CD8-positive, alpha-beta memory T cell (primary cell): Measurements from ENCODE around the gene DPP7. TPM values are rescaled to one million over a fixed set of nuclear protein-coding genes. Genes with fewer than 3 reads are reported as not detected.

Experiments
- polyA plus RNA-seq: library from polyadenylated mRNA; unstranded; fragments of 300-500 nt; fragmentation: Illumina TruSeq; gene quantifications from one replicate; pipeline ENCODE4 v1.2.3, GENCODE V29; 2021
- total RNA-seq, 2 experiments: library from RNA; stranded (reverse); gene quantifications; one replicate each; pipeline ENCODE4 v1.2.3, GENCODE V29; 2021

Gene DPP7
- total and polyA plus RNA-seq, 3 experiments from 2014 or later: 158 to 308 (median 294) TPM

Other genes starting within 250 kb of the DPP7 start
Only the 30 nearest of the 33 such genes appear.
- 100 to 1,000 TPM; 104 to 105 TPM for gene FBXW5, start 170.0 kb downstream of the DPP7 start, total RNA-seq
- 163 TPM for gene FBXW5, start 170.0 kb downstream of the DPP7 start, polyA plus RNA-seq
- under 1 TPM in 1 of 2 experiments, not detected in 1; 0.96 TPM for gene C8G, start 169.5 kb downstream of the DPP7 start, total RNA-seq
- gene C8G, start 169.5 kb downstream of the DPP7 start, polyA plus RNA-seq: not detected
- 1 to 10 TPM in 1 of 2 experiments, under 1 TPM in 1; 0.85 to 1.3 TPM for gene LCN12, start 162.5 kb downstream of the DPP7 start, total RNA-seq
- not detected for gene LCN12, start 162.5 kb downstream of the DPP7 start, polyA plus RNA-seq
- under 1 TPM; 0.24 to 0.49 TPM for gene PTGDS, start 137.2 kb downstream of the DPP7 start, total RNA-seq
- 5.5 TPM for gene PTGDS, start 137.2 kb downstream of the DPP7 start, polyA plus RNA-seq
- gene LCNL1, start 131.7 kb downstream of the DPP7 start, total RNA-seq: under 1 TPM; 0.20 to 0.22 TPM
- gene LCNL1, start 131.7 kb downstream of the DPP7 start, polyA plus RNA-seq: 0.16 TPM
- gene PAXX, start 122.3 kb downstream of the DPP7 start, total RNA-seq: 10 to 100 TPM; 78.4 to 82.2 TPM
- gene PAXX, start 122.3 kb downstream of the DPP7 start, polyA plus RNA-seq: 156 TPM
- 1 to 10 TPM; 3.4 to 4.1 TPM for gene CLIC3, start 118.2 kb downstream of the DPP7 start, total RNA-seq
- 52.1 TPM for gene CLIC3, start 118.2 kb downstream of the DPP7 start, polyA plus RNA-seq
- gene ABCA2, start 86.5 kb downstream of the DPP7 start, total RNA-seq: 10 to 100 TPM; 15.9 to 20.7 TPM
- 20.2 TPM for gene ABCA2, start 86.5 kb downstream of the DPP7 start, polyA plus RNA-seq
- gene FUT7, start 82.6 kb downstream of the DPP7 start, total RNA-seq: under 1 TPM; 0.57 to 0.82 TPM
- gene FUT7, start 82.6 kb downstream of the DPP7 start, polyA plus RNA-seq: 28.7 TPM
- 10 to 100 TPM; 24.6 to 27.5 TPM for gene NPDC1, start 68.6 kb downstream of the DPP7 start, total RNA-seq
- 38.4 TPM for gene NPDC1, start 68.6 kb downstream of the DPP7 start, polyA plus RNA-seq
- gene ENTPD2, start 60.7 kb downstream of the DPP7 start, total RNA-seq: not detected
- gene ENTPD2, start 60.7 kb downstream of the DPP7 start, polyA plus RNA-seq: not detected
- 10 to 100 TPM; 11.5 to 12.7 TPM for gene SAPCD2, start 44.2 kb downstream of the DPP7 start, total RNA-seq
- 0.15 TPM for gene SAPCD2, start 44.2 kb downstream of the DPP7 start, polyA plus RNA-seq
- gene UAP1L1, start 37.2 kb downstream of the DPP7 start, total RNA-seq: 10 to 100 TPM; 15.3 to 15.5 TPM
- 4.6 TPM for gene UAP1L1, start 37.2 kb downstream of the DPP7 start, polyA plus RNA-seq
- gene MAN1B1, start 27.7 kb downstream of the DPP7 start, total RNA-seq: 10 to 100 TPM; 31.9 to 32.7 TPM
- gene MAN1B1, start 27.7 kb downstream of the DPP7 start, polyA plus RNA-seq: 39.3 TPM
- not detected for gene GRIN1, start 24.4 kb upstream of the DPP7 start, total RNA-seq
- not detected for gene GRIN1, start 24.4 kb upstream of the DPP7 start, polyA plus RNA-seq
- gene LRRC26, start 55.3 kb upstream of the DPP7 start, total RNA-seq: not detected
- gene LRRC26, start 55.3 kb upstream of the DPP7 start, polyA plus RNA-seq: not detected
- gene TMEM210, start 57.3 kb upstream of the DPP7 start, total RNA-seq: not detected
- gene TMEM210, start 57.3 kb upstream of the DPP7 start, polyA plus RNA-seq: not detected
- 10 to 100 TPM; 50.2 to 57.0 TPM for gene ANAPC2, start 73.8 kb upstream of the DPP7 start, total RNA-seq
- gene ANAPC2, start 73.8 kb upstream of the DPP7 start, polyA plus RNA-seq: 5.4 TPM
- 100 to 1,000 TPM; 114 to 118 TPM for gene SSNA1, start 73.9 kb upstream of the DPP7 start, total RNA-seq
- 138 TPM for gene SSNA1, start 73.9 kb upstream of the DPP7 start, polyA plus RNA-seq
- gene TPRN, start 86.0 kb upstream of the DPP7 start, total RNA-seq: 10 to 100 TPM; 14.1 to 15.1 TPM
- 0.76 TPM for gene TPRN, start 86.0 kb upstream of the DPP7 start, polyA plus RNA-seq
- 10 to 100 TPM; 51.5 to 53.9 TPM for gene TMEM203, start 90.9 kb upstream of the DPP7 start, total RNA-seq
- 134 TPM for gene TMEM203, start 90.9 kb upstream of the DPP7 start, polyA plus RNA-seq
- gene NDOR1, start 91.0 kb upstream of the DPP7 start, total RNA-seq: 10 to 100 TPM; 45.1 to 47.4 TPM
- gene NDOR1, start 91.0 kb upstream of the DPP7 start, polyA plus RNA-seq: 9.9 TPM
- gene RNF208, start 107.5 kb upstream of the DPP7 start, total RNA-seq: 1 to 10 TPM; 2.7 to 3.3 TPM
- gene RNF208, start 107.5 kb upstream of the DPP7 start, polyA plus RNA-seq: not detected
- under 1 TPM; 0.58 to 0.66 TPM for gene CYSRT1, start 110.4 kb upstream of the DPP7 start, total RNA-seq
- 0.32 TPM for gene CYSRT1, start 110.4 kb upstream of the DPP7 start, polyA plus RNA-seq
- gene RNF224, start 112.8 kb upstream of the DPP7 start, total RNA-seq: not detected
- not detected for gene RNF224, start 112.8 kb upstream of the DPP7 start, polyA plus RNA-seq
- gene SLC34A3, start 116.2 kb upstream of the DPP7 start, total RNA-seq: not detected
- gene SLC34A3, start 116.2 kb upstream of the DPP7 start, polyA plus RNA-seq: not detected
- gene TUBB4B, start 126.6 kb upstream of the DPP7 start, total RNA-seq: 100 to 1,000 TPM; 322 to 331 TPM
- 64.6 TPM for gene TUBB4B, start 126.6 kb upstream of the DPP7 start, polyA plus RNA-seq
- under 1 TPM; 0.27 to 0.28 TPM for gene STPG3, start 136.6 kb upstream of the DPP7 start, total RNA-seq
- not detected for gene STPG3, start 136.6 kb upstream of the DPP7 start, polyA plus RNA-seq
- 10 to 100 TPM; 67.5 to 72.0 TPM for gene NELFB, start 140.6 kb upstream of the DPP7 start, total RNA-seq
- 34.8 TPM for gene NELFB, start 140.6 kb upstream of the DPP7 start, polyA plus RNA-seq
- 1 to 10 TPM; 3.3 to 3.9 TPM for gene TOR4A, start 163.0 kb upstream of the DPP7 start, total RNA-seq
- gene TOR4A, start 163.0 kb upstream of the DPP7 start, polyA plus RNA-seq: 1.8 TPM